HS-27A (cell line): ENCODE measurements around the gene KRT6C.
"Not testable (repeated sequence)": the region's sequence is repeated elsewhere in the genome, so short reads cannot be mapped to it uniquely, and the experiment has no call there.

Source experiments
- DNase-seq: peaks from one replicate; pipeline ENCODE4 v3.0.0-alpha.2; 2012; ENCODE audit warnings: low read depth, missing footprints

The KRT6C gene

GRCh38 chr12:52473768-52474167 is at the start of gene KRT6C:
Gene KRT6C (minus strand): TSS chr12:52473805. CDS start chr12:52473737, 68 bp downstream.
- DNase-seq: no peak

- DNase-seq: no peak
These were observed 48.9 kb upstream of the KRT6C start for GRCh38 chr12:52522346-52523011.

GRCh38 chr12:52521568-52522266 is 48.1 kb upstream of the KRT6C start:
- no peak for DNase-seq

GRCh38 chr12:52521175-52521567 is 47.6 kb upstream of the KRT6C start:
- DNase-seq: no peak

- DNase-seq: no peak
These were observed 46.4 kb upstream of the KRT6C start, which contains the start of gene KRT5 for GRCh38 chr12:52519826-52520662. Gene KRT5 (minus strand): TSS chr12:52520394. CDS start chr12:52520296, 98 bp downstream.

GRCh38 chr12:52519387-52519703 is 45.7 kb upstream of the KRT6C start:
- no peak for DNase-seq

GRCh38 chr12:52518574-52519386 is 45.2 kb upstream of the KRT6C start:
- no peak for DNase-seq

GRCh38 chr12:52517888-52518287 is 44.3 kb upstream of the KRT6C start:
- no peak for DNase-seq

GRCh38 chr12:52517005-52517835 is 43.6 kb upstream of the KRT6C start:
- DNase-seq: no peak

GRCh38 chr12:52515927-52516831 is 42.6 kb upstream of the KRT6C start:
- no peak for DNase-seq

- no peak for DNase-seq
These were observed 41.7 kb upstream of the KRT6C start for GRCh38 chr12:52515319-52515646.

- DNase-seq: no peak
These were observed 41.1 kb upstream of the KRT6C start for GRCh38 chr12:52514471-52515318.

GRCh38 chr12:52513736-52514135 is 40.1 kb upstream of the KRT6C start:
- no peak for DNase-seq

- DNase-seq: no peak
These were observed 34.6 kb upstream of the KRT6C start for GRCh38 chr12:52508211-52508610.

- DNase-seq: no peak
These were observed 33.5 kb upstream of the KRT6C start for GRCh38 chr12:52506858-52507715.

- no peak for DNase-seq
These were observed 29.3 kb upstream of the KRT6C start for GRCh38 chr12:52502877-52503276.

GRCh38 chr12:52501490-52501889 is 27.9 kb upstream of the KRT6C start:
- DNase-seq: no peak

GRCh38 chr12:52500574-52500973 is 27.0 kb upstream of the KRT6C start:
- DNase-seq: not testable (repeated sequence)
